GM12878 (cell line): Measurements from ENCODE around the gene GLI1. TPM values are rescaled to one million over a fixed set of nuclear protein-coding genes. Genes with fewer than 3 reads are reported as not detected.

Experiments
- ATAC-seq: fragments of 200-7000 bp; cut with Tn5 transposase; 3 replicates; pipeline ENCODE4 v1.9.1; 2020; ENCODE audit warnings: mild to moderate bottlenecking, moderate library complexity
- BruUV-seq: library from RNA; stranded (reverse); fragments of 400-500 nt; replicated peaks from 2 replicates; lab custom pipeline; 2021; lab: Mats Ljungman, UMichigan
- CTCF ChIA-PET: fragments of 300-600 bp; sonication (Branson Sonifier 250); formaldehyde crosslinking; extraction: SDS; loops from one replicate; lab custom pipeline; 2021; ENCODE audit warnings: inconsistent platforms; lab: Yijun Ruan, JAX
- POLR2A ChIA-PET: fragments of 350-600 bp; formaldehyde crosslinking; extraction: SDS; loops from one replicate; lab custom pipeline; 2021; ENCODE audit warnings: inconsistent platforms; lab: Charles Lee
- RAD21 ChIA-PET: fragments of 300-600 bp; sonication (Branson Sonifier 250); formaldehyde crosslinking; loops from one replicate; lab custom pipeline; 2023; ENCODE audit warnings: antibody characterized with exemption; ENCODE audit not compliant: unreplicated experiment; lab: Charles Lee
- SMC1A ChIA-PET: fragments of 300-600 bp; sonication (Branson Sonifier 250); formaldehyde crosslinking; loops from one replicate; lab custom pipeline; 2023; ENCODE audit not compliant: unreplicated experiment, uncharacterized antibody; lab: Charles Lee
- DNase-seq: peaks from one replicate; pipeline ENCODE4 v3.0.0-alpha.2; 2011; ENCODE audit warnings: low read depth, low spot score
- FAIRE-seq: peaks from 3 replicates; lab custom pipeline; 2011; peaks lifted over from hg19 to GRCh38; lab: Jason Lieb, UNC
- H2AFZ ChIP-seq: 2 replicates; pipeline ENCODE4 v1.6.0; 2011; ENCODE audit warnings: low read depth, low read length, control low read depth; ENCODE audit not compliant: control insufficient read depth
- H3K27ac ChIP-seq: 2 replicates; pipeline ENCODE4 v1.5.1; 2011; ENCODE audit warnings: control low read depth; ENCODE audit not compliant: control insufficient read depth, insufficient read depth
- H3K27me3 ChIP-seq, 2 experiments: replicated peaks in 1 of 2; 2 replicates each; pipeline versions ENCODE4 v1.6.0 to v1.6.1; 2011; ENCODE audit warnings: low read length in 1 of 2; ENCODE audit not compliant: control insufficient read depth in 2 of 2, insufficient read depth in 2 of 2
- H3K36me3 ChIP-seq, 2 experiments: 2 replicates each; pipeline ENCODE4 v1.5.1; 2011; ENCODE audit warnings: low read length in 1 of 2; ENCODE audit not compliant: control insufficient read depth in 2 of 2, insufficient read depth in 2 of 2
- H3K4me1 ChIP-seq: 2 replicates; pipeline ENCODE4 v1.6.1; 2011; ENCODE audit warnings: mild to moderate bottlenecking, low read length, moderate library complexity, mixed read lengths; ENCODE audit not compliant: control insufficient read depth, insufficient read depth
- H3K4me2 ChIP-seq: 2 replicates; pipeline ENCODE4 v1.6.0; 2011; ENCODE audit warnings: control low read depth; ENCODE audit not compliant: control insufficient read depth, insufficient read depth
- H3K4me3 ChIP-seq: fragments of 200-600 bp; sonication (generic); 2 replicates; pipeline ENCODE4 v1.5.1; 2016
- H3K79me2 ChIP-seq: 2 replicates; pipeline ENCODE4 v1.6.0; 2011; ENCODE audit warnings: low read length; ENCODE audit not compliant: control insufficient read depth, insufficient read depth
- H3K9ac ChIP-seq: 2 replicates; pipeline ENCODE4 v1.8.0; 2011; ENCODE audit warnings: low read length, control low read depth, mixed read lengths; ENCODE audit not compliant: control insufficient read depth, insufficient read depth
- H3K9me3 ChIP-seq: replicated peaks from 3 replicates; pipeline ENCODE4 v1.5.1; 2011; ENCODE audit warnings: mild to moderate bottlenecking, low read length; ENCODE audit not compliant: control insufficient read depth, insufficient read depth
- H4K20me1 ChIP-seq: 2 replicates; pipeline ENCODE4 v1.6.0; 2011; ENCODE audit not compliant: control insufficient read depth, insufficient read depth
- CEBPB ChIP-seq, 2 experiments: fragments of 150-350 bp in 1 of 2; IDR thresholded peaks; 2 replicates each; pipeline ENCODE4 v1.6.1; 2012 to 2014; ENCODE audit warnings: low read depth in 2 of 2, low read length in 2 of 2, borderline replicate concordance in 1 of 2, inconsistent platforms in 1 of 2
- FOS ChIP-seq: IDR thresholded peaks from 3 replicates; pipeline ENCODE4 v1.6.1; 2011; ENCODE audit warnings: borderline replicate concordance; ENCODE audit not compliant: insufficient read length; ENCODE audit errors: extremely low read depth
- NR2F1 ChIP-seq: fragments of 450-650 bp; conservative IDR thresholded peaks from 2 replicates; pipeline ENCODE4 v1.6.1; 2017; ENCODE audit warnings: mild to moderate bottlenecking
- ZBTB40 ChIP-seq: fragments of 450-650 bp; IDR thresholded peaks from 2 replicates; pipeline ENCODE4 v1.6.1; 2016; ENCODE audit warnings: mild to moderate bottlenecking, moderate library complexity, borderline replicate concordance
- ZNF274 ChIP-seq: IDR thresholded peaks from one replicate; pipeline ENCODE4 v1.8.0; 2011; ENCODE audit not compliant: insufficient read length, insufficient read depth
- WGBS: methylation state at CpG from one replicate; pipeline ENCODE4 v1.1.6; 2016; ENCODE audit warnings: low lambda C conversion rate; ENCODE audit not compliant: insufficient replicate concordance, insufficient coverage; ENCODE audit errors: missing lambda C conversion rate; 5-methylcytosine and 5-hydroxymethylcytosine counted together
- in situ Hi-C: fragments of 300-500 bp; cut with MboI; formaldehyde crosslinking; loops from 9 replicates; pipeline ENCODE4 v1.14.3; 2018; ENCODE audit warnings: mixed read lengths
- intact Hi-C: fragments of 100-400 bp; cut with micrococcal nuclease; formaldehyde crosslinking; loops from one replicate; pipeline ENCODE4 v1.14.2; 2022; ENCODE audit not compliant: unreplicated experiment
- polyA plus RNA-seq, 11 experiments: library from polyadenylated mRNA; depleted of rRNA in 4 of 11; unstranded in 6 of 11; stranded (reverse) in 5 of 11; fragments of >200 nt; fragmentation: Nextera tagmentation in 4 of 11; fragmentation: Illumina TruSeq in 1 of 11; extraction: Ambion mirVana in 4 of 11; extraction: Trizol in 1 of 11; gene quantifications; 1 replicate in 1 of 11; 2 replicates in 10 of 11; pipeline versions ENCODE4 v1.2.1 to v1.2.3, GENCODE V29; 2011 to 2016; ENCODE audit warnings: inconsistent platforms in 2 of 11, missing spikeins in 2 of 11, low read depth in 1 of 11
- total RNA-seq, 4 experiments: library from RNA; depleted of rRNA in 3 of 4; stranded (reverse); fragments of >200 nt in 3 of 4; fragmentation: Illumina TruSeq in 1 of 4; extraction: Trizol in 1 of 4; gene quantifications; 2 replicates each; pipeline versions ENCODE4 v1.2.1 to v1.2.3, GENCODE V29; 2013 to 2021

The GLI1 gene
- total and polyA plus RNA-seq, 10 of the 15 experiments (the other 5 are each of a cell fraction or from before 2014, with no cell fraction given): 0.27 to 1.2 (median 0.49) TPM

GRCh38 chr12:57416039-57416996 is 43.3 kb upstream of the GLI1 start:
- Histone ChIP-seq H3K79me2 (no peaks in the 10 kb centered on the region; the same call in 1 of the 2 replicates), H3K27me3 (no peaks in the 10 kb centered on the region), H4K20me1 (no peaks in the 10 kb centered on the region), H3K27ac (no peak overlapping the region)
- intact Hi-C loops: no loop called here
- 54% methylated on average over 8 of the region's 8 CpGs for WGBS
- BruUV-seq: no TSS peak
- no peak for FAIRE-seq
- peak; percentile 43; the same call in 2 of the 3 replicates for ATAC-seq
- TF ChIP-seq CEBPB (IDR thresholded peaks at IDR 0.05; ENCODE audit: borderline replicate concordance in 1 of 2, low read depth in 2 of 2, low read length in 2 of 2) (no peak), NR2F1 (0 out of 2 replicates have a peak, but pooled peaks have one; percentile 31)
- TF ChIP-seq, all 136 proteins: peak for 1
- Histone ChIP-seq H3K36me3 (no peaks in the 10 kb centered on the region), H3K4me1 (no peaks in the 10 kb centered on the region; the same call in 1 of the 2 replicates), H3K9me3 (no peaks in the 10 kb centered on the region), H3K4me2 (no peak overlapping the region), H2AFZ (no peak overlapping the region), H3K4me3 (no peak overlapping the region), H3K9ac (no peak overlapping the region)
- in situ Hi-C loops: no loop called here
- CTCF ChIA-PET: interaction anchor here (1.5 to 1.8 kb wide), 2 partner anchors 11 to 39 kb away, joined by 4 to 5 read pairs; no protein-coding TSS in a partner anchor
- no peak for DNase-seq
- RAD21 ChIA-PET: no interaction called here
- SMC1A ChIA-PET: no interaction called here
- POLR2A ChIA-PET: no interaction called here

- Histone ChIP-seq H3K9ac (no peak overlapping the region), H4K20me1 (no peaks in the 10 kb centered on the region), H2AFZ (no peak overlapping the region), H3K4me1 (no peaks in the 10 kb centered on the region; the same call in 1 of the 2 replicates), H3K9me3 (no peaks in the 10 kb centered on the region), H3K4me2 (no peak overlapping the region), H3K4me3 (no peak overlapping the region), H3K27ac (no peak overlapping the region), H3K36me3 (peaks cover 0 to 7% of the 10 kb centered on the region in 2 experiments; a peak in 2 of 4 replicates), H3K27me3 (no peaks in the 10 kb centered on the region), H3K79me2 (no peaks in the 10 kb centered on the region; the same call in none of the 2 replicates)
- no TSS peak for BruUV-seq
- no peak for ATAC-seq
- ChIA-PET SMC1A (interaction anchor here (0.6 to 1.1 kb wide), 4 partner anchors 9 to 77 kb away, joined by 3 to 5 read pairs (median 4); no protein-coding TSS in a partner anchor), RAD21 (no interaction called here), CTCF (interaction anchor here (0.6 to 2.0 kb wide), 4 partner anchors 9 to 167 kb away, joined by 3 to 7 read pairs (median 4); partner anchors contain the start of gene STAC3), POLR2A (interaction anchor here (0.8 kb wide), 1 partner anchor 12 kb away, joined by 3 read pairs; no protein-coding TSS in a partner anchor)
- no peak for FAIRE-seq
- TF ChIP-seq FOS: no peak
- TF ChIP-seq ZNF274: no peak
- TF ChIP-seq ZBTB40: no peak
- in situ Hi-C loops (no loop called here), intact Hi-C loops (no loop called here)
- 100% methylated on average over 6 of the region's 9 CpGs for WGBS
- DNase-seq: no peak
Observed at GRCh38 chr12:57418255-57418654, 41.3 kb upstream of the GLI1 start.
